HG02610 (cell line): ENCODE data around the gene NBEAL2.
"Not testable (repeated sequence)": the region's sequence is repeated elsewhere in the genome, so short reads cannot be mapped to it uniquely, and the experiment has no call there.

Experiments used
- ATAC-seq: cut with Tn5 transposase; IDR thresholded peaks from one replicate; pipeline ENCODE4 v1.9.1; 2021; ENCODE audit warnings: mild to moderate bottlenecking, moderate library complexity; ENCODE audit not compliant: unreplicated experiment

NBEAL2 gene

GRCh38 chr3:47035645-47036044 lies 56.2 kb downstream of the NBEAL2 start:
- no peak for ATAC-seq

GRCh38 chr3:47036145-47036544 lies 56.7 kb downstream of the NBEAL2 start:
- no peak for ATAC-seq

GRCh38 chr3:47037302-47037701 lies 57.8 kb downstream of the NBEAL2 start:
- ATAC-seq, result not testable (repeated sequence)

GRCh38 chr3:47041114-47041513 lies 61.6 kb downstream of the NBEAL2 start:
- no peak for ATAC-seq

GRCh38 chr3:47042231-47042791 lies 62.8 kb downstream of the NBEAL2 start:
- no peak for ATAC-seq

GRCh38 chr3:47047069-47047468 lies 67.6 kb downstream of the NBEAL2 start:
- ATAC-seq, result no peak

GRCh38 chr3:47047673-47048072 lies 68.2 kb downstream of the NBEAL2 start:
- ATAC-seq, result no peak

GRCh38 chr3:47054412-47054811 lies 74.9 kb downstream of the NBEAL2 start:
- ATAC-seq, result no peak

GRCh38 chr3:47056705-47057104 lies 77.2 kb downstream of the NBEAL2 start:
- no peak for ATAC-seq

GRCh38 chr3:47057212-47057671 lies 77.8 kb downstream of the NBEAL2 start:
- no peak for ATAC-seq
